ENCODE measurements around the gene SLC2A11.
A peak's percentile ranks its signal among the peaks of the same experiment; 100 is the strongest.

Gene SLC2A11

GRCh38 chr22:23833017-23833751, 24.5 kb upstream of the SLC2A11 start:
- no peak for DNase-seq

- no peak for DNase-seq
Measured at GRCh38 chr22:23833911-23834317, 23.8 kb upstream of the SLC2A11 start.

- DNase-seq, result no peak
Measured at GRCh38 chr22:23834406-23834792, 23.3 kb upstream of the SLC2A11 start.

GRCh38 chr22:23834793-23835483, 22.7 kb upstream of the SLC2A11 start:
- no peak for DNase-seq

- DNase-seq, result no peak
Measured at GRCh38 chr22:23835484-23836144, 22.1 kb upstream of the SLC2A11 start.

GRCh38 chr22:23836281-23836680, 21.4 kb upstream of the SLC2A11 start:
- DNase-seq, result no peak

- no peak for DNase-seq
Measured at GRCh38 chr22:23836692-23837495, 20.8 kb upstream of the SLC2A11 start.

- DNase-seq, result no peak
Measured at GRCh38 chr22:23837496-23837859, 20.2 kb upstream of the SLC2A11 start.

- DNase-seq, result no peak
Measured at GRCh38 chr22:23837911-23838680, 19.6 kb upstream of the SLC2A11 start.

- peak; percentile 97 for DNase-seq
Measured at GRCh38 chr22:23838681-23839468, 18.8 kb upstream of the SLC2A11 start, which contains the start of gene DERL3. Gene DERL3, minus strand, starts transcription at chr22:23839006. Its CDS starts 19 bp downstream, at chr22:23838987.

- no peak for DNase-seq
Measured at GRCh38 chr22:23840026-23840425, 17.6 kb upstream of the SLC2A11 start.

GRCh38 chr22:23841292-23841691, 16.4 kb upstream of the SLC2A11 start:
- DNase-seq, result no peak

GRCh38 chr22:23841736-23842445, 15.8 kb upstream of the SLC2A11 start:
- no peak for DNase-seq

- no peak for DNase-seq
Measured at GRCh38 chr22:23842599-23842998, 15.1 kb upstream of the SLC2A11 start.

- no peak for DNase-seq
Measured at GRCh38 chr22:23844739-23845202, 12.9 kb upstream of the SLC2A11 start.

- DNase-seq, result no peak
Measured at GRCh38 chr22:23845265-23846080, 12.2 kb upstream of the SLC2A11 start.

GRCh38 chr22:23846081-23846469, 11.6 kb upstream of the SLC2A11 start:
- DNase-seq, result no peak

GRCh38 chr22:23847310-23847920, 10.3 kb upstream of the SLC2A11 start:
- DNase-seq, result no peak
